ENCODE results near the gene P3R3URF. TPM values are rescaled to one million over a fixed set of nuclear protein-coding genes. Genes with fewer than 3 reads are reported as not detected.

P3R3URF gene
- total RNA-seq, 1 experiment from 2014 or later, result not detected

- no peak for TF ChIP-seq SIN3A (IDR thresholded peaks at IDR 0.05; ENCODE audit: low read depth)
- no peak for TF ChIP-seq EZH2phosphoT487 (IDR thresholded peaks at IDR 0.05; ENCODE audit: borderline replicate concordance)
- TF ChIP-seq CBX3 (IDR thresholded peaks at IDR 0.05; ENCODE audit: low read depth), result no peak
- no peak for TF ChIP-seq SP1 (IDR thresholded peaks at IDR 0.05; ENCODE audit: low read depth)
- no peak for TF ChIP-seq FOSL1 (IDR thresholded peaks at IDR 0.05; ENCODE audit: low read depth)
- TF ChIP-seq ZNF274 (IDR thresholded peaks at IDR 0.05; ENCODE audit: low read depth, low read length), result no peak
- no peak for TF ChIP-seq TCF7L2 (IDR thresholded peaks at IDR 0.05; ENCODE audit: borderline replicate concordance, extremely low read depth, insufficient read depth, insufficient read length)
- intact Hi-C loops (cut with micrococcal nuclease), result no loop called here
- H4K20me1 ChIP-seq (ENCODE audit: insufficient read depth), result no peaks in the 10 kb centered on the region
- H3K36me3 ChIP-seq (ENCODE audit: control insufficient read depth in 1 of 2, insufficient read depth in 2 of 2, low read length in 2 of 2), result no peaks in the 10 kb centered on the region
- no peak for ATAC-seq
- no peaks in the 10 kb centered on the region for H3K9me3 ChIP-seq (ENCODE audit: control insufficient read depth in 1 of 2, insufficient read depth in 1 of 2, low read depth in 1 of 2, low read length in 2 of 2)
- no peak for DNase-seq (ENCODE audit: low read depth, low spot score)
- no peaks in the 10 kb centered on the region for H3K79me2 ChIP-seq (ENCODE audit: insufficient read depth, low read length)
- H3K27ac ChIP-seq (ENCODE audit: low read depth, low read length), result peak overlapping the region; percentile 57; the same call in 1 of the 2 replicates
- peak overlapping the region; percentile 76 for H3K4me2 ChIP-seq (ENCODE audit: low read length)
- peak overlapping the region; percentile 91 for H2AFZ ChIP-seq (ENCODE audit: low read depth, low read length, poor library complexity, severe bottlenecking)
- 0 out of 2 replicates have a peak overlapping the region, but pooled peaks have one; percentile 19 for H3K9ac ChIP-seq (ENCODE audit: low read length)
- CTCF ChIA-PET, result interaction anchor here (1.4 kb wide), 1 partner anchor 92 kb away, joined by 5 read pairs; no protein-coding TSS in a partner anchor
- BruUV-seq (replicated peaks), result TSS peak; percentile 70
- H3K27me3 ChIP-seq (ENCODE audit: insufficient read depth, low read length), result no peaks in the 10 kb centered on the region
- H3K4me1 ChIP-seq (ENCODE audit: control insufficient read depth in 1 of 2, insufficient read depth in 2 of 2, low read length in 2 of 2), result peaks cover 18 to 19% of the 10 kb centered on the region in 2 experiments
- peak overlapping the region; percentile 10 to 46 for H3K4me3 ChIP-seq (replicated peaks in 1 of 2; ENCODE audit: low read depth in 1 of 2, low read length in 2 of 2)
- RAD21 ChIA-PET (ENCODE audit: low non-redundant PET in 1 of 2, low total read pairs in 2 of 2, uncharacterized antibody in 2 of 2, unreplicated experiment in 2 of 2), result no interaction called here
- no peaks in the 10 kb centered on the region for H3K9me2 ChIP-seq (ENCODE audit: insufficient read depth)
- POLR2A ChIA-PET, result no interaction called here
Measured at GRCh38 chr1:46131712-46132528, 44.4 kb downstream of the P3R3URF start.

GRCh38 chr1:46131093-46131492, 45.2 kb downstream of the P3R3URF start:
- RAD21 ChIA-PET (ENCODE audit: low non-redundant PET in 1 of 2, low total read pairs in 2 of 2, uncharacterized antibody in 2 of 2, unreplicated experiment in 2 of 2), result no interaction called here
- Histone ChIP-seq H3K27ac (ENCODE audit: low read depth, low read length) (no peak overlapping the region), H3K9me2 (ENCODE audit: insufficient read depth) (no peaks in the 10 kb centered on the region), H3K4me3 (replicated peaks in 1 of 2; ENCODE audit: low read depth in 1 of 2, low read length in 2 of 2) (no peak overlapping the region), H3K27me3 (ENCODE audit: insufficient read depth, low read length) (no peaks in the 10 kb centered on the region), H4K20me1 (ENCODE audit: insufficient read depth) (no peaks in the 10 kb centered on the region), H3K9me3 (ENCODE audit: control insufficient read depth in 1 of 2, insufficient read depth in 1 of 2, low read depth in 1 of 2, low read length in 2 of 2) (no peaks in the 10 kb centered on the region), H2AFZ (ENCODE audit: low read depth, low read length, poor library complexity, severe bottlenecking) (no peak overlapping the region), H3K4me2 (ENCODE audit: low read length) (no peak overlapping the region), H3K9ac (ENCODE audit: low read length) (no peak overlapping the region), H3K4me1 (ENCODE audit: control insufficient read depth in 1 of 2, insufficient read depth in 2 of 2, low read length in 2 of 2) (peaks cover 18 to 19% of the 10 kb centered on the region in 2 experiments), H3K36me3 (ENCODE audit: control insufficient read depth in 1 of 2, insufficient read depth in 2 of 2, low read length in 2 of 2) (no peaks in the 10 kb centered on the region), H3K79me2 (ENCODE audit: insufficient read depth, low read length) (no peaks in the 10 kb centered on the region)
- no TSS peak for BruUV-seq (replicated peaks)
- POLR2A ChIA-PET, result no interaction called here
- ATAC-seq, result no peak
- intact Hi-C loops (cut with micrococcal nuclease), result no loop called here
- no peak for DNase-seq (ENCODE audit: low read depth, low spot score)
- TF ChIP-seq RAD21 (IDR thresholded peaks at IDR 0.05; ENCODE audit: low read depth) (no peak), EZH2phosphoT487 (IDR thresholded peaks at IDR 0.05; ENCODE audit: borderline replicate concordance) (no peak), SP1 (IDR thresholded peaks at IDR 0.05; ENCODE audit: low read depth) (no peak), ATF3 (IDR thresholded peaks at IDR 0.05) (no peak), YY1 (IDR thresholded peaks at IDR 0.05; ENCODE audit: extremely low read depth, insufficient replicate concordance, low read depth, low read length) (no peak), POLR2A (IDR thresholded peaks at IDR 0.05; ENCODE audit: borderline replicate concordance, extremely low read depth, insufficient read depth, insufficient read length) (no peak), CTCF (IDR thresholded peaks at IDR 0.05 in 2 of 3, conservative IDR thresholded peaks at IDR 0.05 in 1 of 3; ENCODE audit: borderline replicate concordance in 1 of 3, insufficient read depth in 1 of 3, low read depth in 2 of 3, low read length in 2 of 3) (no peak), ZFX (IDR thresholded peaks at IDR 0.05) (no peak), CEBPB (IDR thresholded peaks at IDR 0.05; ENCODE audit: low read depth) (no peak), ELF1 (IDR thresholded peaks at IDR 0.05; ENCODE audit: borderline replicate concordance, low read depth) (no peak)
- CTCF ChIA-PET, result interaction anchor here (1.4 kb wide), 1 partner anchor 93 kb away, joined by 5 read pairs; no protein-coding TSS in a partner anchor
